Endothelial cell of hepatic sinusoid (primary cell): Measurements from ENCODE around the gene BID.

Experiments
- in situ Hi-C: cut with HindIII; loops from 2 replicates; pipeline ENCODE4 v1.10.0; 2017; ENCODE audit warnings: low sequenced_read_pairs

Gene BID

DNA sequence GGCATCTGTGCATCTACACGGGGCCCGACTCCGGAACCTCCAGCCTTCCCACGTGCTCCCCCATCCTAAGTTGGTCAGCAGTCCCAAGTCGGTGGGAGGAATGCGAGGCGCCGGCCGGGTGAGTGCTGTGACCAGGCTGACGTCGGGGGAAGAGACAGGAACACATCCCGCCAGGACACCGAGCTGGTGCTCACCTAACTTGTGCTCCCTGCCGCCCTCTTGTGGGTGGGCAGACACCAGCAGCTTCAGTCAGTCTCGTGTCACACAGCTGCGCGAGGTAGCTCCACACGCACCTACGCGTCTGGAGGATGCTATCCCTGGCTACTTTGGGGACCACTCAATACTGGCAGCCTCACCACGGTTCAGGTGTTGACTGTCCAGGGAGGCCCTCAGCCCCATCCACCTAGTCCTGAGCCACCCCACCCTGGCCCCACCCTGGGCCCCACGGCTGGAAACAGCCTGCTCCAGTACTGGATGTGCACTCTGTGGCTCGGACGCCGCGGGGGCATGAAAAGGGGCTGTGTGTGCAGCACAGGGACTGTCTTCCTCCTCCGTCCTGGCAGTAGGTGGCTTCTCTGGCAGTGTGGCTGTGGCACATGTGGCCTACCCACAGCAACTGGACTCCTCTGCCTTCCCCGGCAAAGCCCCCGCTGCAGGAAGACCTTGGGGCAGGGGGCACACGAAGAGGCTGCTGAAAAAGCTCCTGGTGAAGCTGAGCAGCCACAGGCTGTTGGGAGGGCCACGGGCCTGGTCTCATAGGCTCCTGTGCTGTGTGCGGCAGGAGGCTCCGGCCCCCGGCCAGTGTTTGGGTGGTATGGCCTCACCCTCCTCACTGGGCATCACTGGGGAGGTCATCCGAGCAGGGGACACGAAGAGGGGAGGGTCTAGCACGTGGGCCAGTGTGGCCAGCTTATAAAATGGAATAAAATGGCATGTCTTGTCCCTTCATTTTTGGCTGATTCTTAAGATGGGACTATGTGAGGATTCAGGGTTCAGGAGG, 11.2 kb upstream of the BID start:
- in situ Hi-C loops, result no loop called here

DNA sequence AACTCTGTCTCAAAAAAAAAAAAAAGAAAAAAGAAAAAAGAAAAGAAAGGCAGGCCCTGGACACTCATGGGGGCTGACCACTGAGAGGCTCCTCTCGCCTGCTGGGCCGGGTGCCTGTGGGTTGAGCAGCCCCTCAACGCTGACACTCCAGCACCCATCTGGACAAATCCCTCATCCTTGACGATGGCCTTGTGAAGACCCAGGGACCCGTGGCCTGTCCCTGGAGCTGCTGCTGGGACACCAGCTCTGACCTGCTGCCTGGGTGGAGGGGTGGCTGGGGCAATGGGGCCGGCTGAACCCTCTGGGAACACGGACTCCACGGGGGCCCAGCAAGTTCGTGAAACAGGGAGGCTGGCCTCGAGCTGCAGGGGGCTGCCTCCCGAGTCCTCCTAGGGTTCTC, 10.5 kb upstream of the BID start:
- in situ Hi-C loops, result loop anchor here (5.0 kb wide), 1 partner anchor 78 kb away; no protein-coding TSS in a partner anchor

DNA sequence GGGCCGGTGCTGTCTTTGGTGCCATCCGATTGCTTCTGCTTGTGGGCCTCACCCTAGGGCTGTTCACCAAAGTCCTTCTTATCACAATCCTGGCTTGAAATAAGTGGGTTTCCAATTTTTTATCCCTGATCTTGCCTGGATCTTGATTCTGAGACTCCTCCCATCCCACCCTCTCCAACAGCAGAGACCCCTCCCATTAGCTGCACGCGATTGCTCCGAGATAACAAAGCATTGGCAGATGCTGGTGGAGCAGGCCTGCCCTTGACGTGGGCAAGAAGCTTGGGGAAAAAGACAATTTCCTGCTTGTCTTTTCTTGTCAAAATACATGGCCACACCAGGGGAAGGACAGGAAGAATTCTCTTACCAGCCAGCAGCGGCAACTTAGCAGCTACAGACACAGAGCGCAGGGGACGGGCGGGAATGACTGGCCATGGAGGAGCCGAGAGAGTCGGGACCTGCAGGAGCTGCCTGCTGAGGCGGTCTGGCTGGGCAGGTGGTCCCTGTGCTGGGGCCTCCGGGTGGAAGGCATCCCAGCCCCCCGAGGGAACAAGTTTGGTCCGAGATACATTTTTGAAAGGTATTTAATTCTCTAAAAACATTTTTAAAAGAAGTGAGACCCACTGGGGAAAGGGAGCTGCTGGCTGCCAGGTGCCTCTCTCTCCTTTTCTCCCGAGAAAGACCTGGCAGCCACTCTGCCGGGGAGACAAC, 9.7 kb upstream of the BID start:
- in situ Hi-C loops, result loop anchor here (5.0 kb wide), 1 partner anchor 78 kb away; no protein-coding TSS in a partner anchor

DNA sequence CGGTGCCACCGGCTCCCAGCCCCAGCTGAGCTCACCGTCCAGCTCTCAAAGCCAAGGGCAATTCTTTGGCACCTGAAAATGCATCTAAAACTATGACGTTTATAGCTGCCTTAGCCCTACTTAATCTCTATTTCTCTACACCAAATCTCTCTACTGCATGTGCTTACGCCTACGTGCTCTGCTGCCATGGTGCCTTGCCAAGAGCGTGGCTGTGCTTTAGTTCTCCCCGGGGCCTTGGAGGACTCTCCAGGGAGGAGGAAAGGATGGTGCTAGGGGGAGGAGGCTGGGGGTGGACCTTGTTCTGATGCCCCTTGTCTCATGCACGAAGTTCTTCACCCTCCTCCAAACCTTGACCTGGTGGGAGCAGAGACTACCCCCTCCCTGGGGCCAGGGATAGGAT, 9.0 kb upstream of the BID start:
- in situ Hi-C loops, result loop anchor here (5.0 kb wide), 1 partner anchor 79 kb away; no protein-coding TSS in a partner anchor

DNA sequence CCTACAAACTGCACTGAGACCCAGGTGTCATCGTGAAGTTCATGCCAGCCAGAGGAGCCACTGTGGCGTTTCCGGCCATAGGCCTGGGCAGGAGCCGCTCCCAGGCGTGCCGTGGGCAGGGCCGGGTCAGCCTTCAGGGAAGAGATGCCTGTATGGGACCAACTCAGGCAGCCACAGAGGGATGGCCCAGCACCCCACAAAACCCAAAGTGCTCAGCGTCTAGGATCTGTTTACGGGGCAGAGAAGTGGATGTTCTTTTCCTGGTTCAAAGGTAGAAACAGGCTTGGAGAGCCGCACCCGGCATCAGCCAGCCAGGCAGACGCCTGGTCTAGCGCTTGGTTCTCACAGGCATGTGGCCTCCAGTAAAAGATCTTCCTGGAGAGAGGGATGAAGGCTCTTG, 8.4 kb upstream of the BID start:
- in situ Hi-C loops, result loop anchor here (5.0 kb wide), 1 partner anchor 80 kb away; no protein-coding TSS in a partner anchor

DNA sequence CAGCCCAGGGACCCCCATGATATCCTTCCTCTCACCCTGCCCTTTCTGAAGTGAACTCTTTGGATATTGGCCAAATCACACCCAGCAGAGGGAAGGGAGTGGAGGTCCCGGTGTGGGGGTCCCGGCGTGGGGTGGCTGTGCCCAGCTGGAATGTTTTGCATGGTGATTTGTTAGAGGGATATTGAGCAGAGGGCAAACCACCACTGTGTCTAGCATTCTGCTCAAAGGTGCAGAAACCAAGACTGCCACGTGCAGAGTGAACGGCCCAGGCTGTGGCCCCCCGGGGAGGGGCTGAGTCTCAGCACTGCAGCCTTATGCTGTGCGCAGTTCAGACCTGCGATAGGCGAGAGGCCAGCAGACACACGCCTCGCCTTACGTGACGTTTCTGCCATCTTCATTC, 7.9 kb upstream of the BID start:
- in situ Hi-C loops, result loop anchor here (5.0 kb wide), 1 partner anchor 80 kb away; no protein-coding TSS in a partner anchor

DNA sequence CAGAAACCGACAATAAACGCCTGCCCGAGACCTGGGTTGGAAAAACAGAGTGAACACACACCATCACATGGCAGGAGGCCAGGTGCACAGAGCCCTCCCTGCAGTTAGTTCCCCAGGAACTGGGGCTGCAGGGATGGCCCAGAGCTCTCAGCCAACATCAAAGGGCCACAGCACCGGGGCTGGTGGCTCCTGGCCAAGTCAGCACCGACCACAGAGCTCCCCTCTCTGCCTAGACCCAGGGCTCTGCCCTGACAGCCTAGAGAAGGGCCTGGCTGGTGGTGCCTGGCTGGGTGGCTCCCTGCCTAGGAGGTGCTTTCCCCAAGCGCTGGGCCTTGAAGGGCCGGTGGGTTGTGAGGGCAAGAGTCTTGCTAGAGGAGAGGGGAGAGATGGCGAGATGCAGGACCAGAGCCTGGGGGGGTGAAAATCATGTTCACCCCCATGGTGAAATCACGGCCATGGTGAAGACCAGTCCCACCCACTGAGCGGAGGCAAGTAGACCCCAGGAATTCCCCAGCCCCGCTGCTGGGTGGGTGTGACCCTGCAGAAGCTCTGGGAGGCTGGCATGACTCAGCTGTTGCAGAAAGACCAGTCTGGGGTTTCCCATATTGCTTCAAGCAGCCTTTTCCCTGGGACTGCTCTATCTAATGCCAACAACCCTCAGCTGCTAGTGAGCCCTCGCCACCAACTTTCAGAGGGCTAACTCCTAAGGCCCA, 7.2 kb upstream of the BID start:
- in situ Hi-C loops, result loop anchor here (5.0 kb wide), 1 partner anchor 81 kb away; no protein-coding TSS in a partner anchor

DNA sequence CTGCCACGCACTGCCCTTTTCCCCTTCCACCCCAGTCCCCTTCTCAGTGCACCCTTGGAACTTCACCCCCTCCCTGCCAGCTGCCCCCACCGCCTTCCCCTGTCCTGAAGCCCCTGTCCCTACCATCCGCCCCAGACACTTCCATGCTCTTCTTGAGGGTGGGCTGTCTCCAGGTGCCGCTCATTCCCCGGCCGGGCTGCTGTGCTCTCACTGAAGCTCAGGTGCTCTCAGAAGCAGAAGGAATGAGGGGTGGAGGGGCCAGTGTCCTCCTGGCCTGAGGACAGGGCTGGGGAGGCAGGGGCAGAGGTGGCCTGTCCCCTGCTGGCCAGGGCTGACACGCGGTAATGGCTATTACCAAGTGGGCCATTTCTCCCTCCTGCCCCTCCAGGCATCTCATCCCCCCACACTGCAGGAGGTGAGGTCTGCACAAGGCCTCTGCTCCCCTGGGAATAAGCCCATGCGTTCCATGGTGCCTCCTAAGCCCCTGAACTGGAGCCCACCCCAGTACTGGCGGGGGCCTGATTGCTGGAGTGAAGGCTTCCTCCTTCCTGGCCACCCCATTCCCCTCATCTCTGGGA, 6.6 kb upstream of the BID start:
- in situ Hi-C loops, result loop anchor here (5.0 kb wide), 1 partner anchor 81 kb away; no protein-coding TSS in a partner anchor

DNA sequence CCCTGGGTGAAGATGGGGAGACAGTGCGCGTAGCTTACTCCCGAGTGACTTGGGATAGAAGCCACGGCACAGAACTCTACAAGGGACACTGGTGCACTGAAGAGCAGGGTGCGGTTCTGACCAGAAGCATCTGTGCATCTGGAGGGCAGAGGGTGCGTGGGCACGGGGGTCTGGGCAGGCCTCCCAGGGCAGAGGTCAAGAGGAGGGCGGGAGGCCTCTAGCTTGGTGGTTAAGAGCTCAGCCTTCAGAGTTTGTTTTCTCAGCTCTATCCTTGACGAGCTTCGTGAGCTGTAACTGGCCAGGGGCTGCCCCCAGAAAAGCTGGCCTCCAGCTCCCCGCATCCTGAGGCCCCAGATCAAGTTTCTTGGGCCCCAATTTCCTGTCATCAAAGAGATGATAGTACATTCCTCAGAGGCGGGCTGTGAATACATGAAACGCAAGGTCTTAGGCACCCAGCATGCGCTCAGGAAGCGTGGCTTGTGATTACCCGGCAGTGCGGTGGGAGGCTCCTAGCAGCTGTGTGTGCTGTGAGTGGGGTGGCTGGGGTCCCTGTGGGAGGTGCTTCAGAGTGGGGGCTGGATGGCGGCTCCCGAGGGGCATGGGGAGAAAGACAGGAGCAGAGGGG, 6.0 kb upstream of the BID start:
- in situ Hi-C loops, result loop anchor here (5.0 kb wide), 1 partner anchor 82 kb away; no protein-coding TSS in a partner anchor

DNA sequence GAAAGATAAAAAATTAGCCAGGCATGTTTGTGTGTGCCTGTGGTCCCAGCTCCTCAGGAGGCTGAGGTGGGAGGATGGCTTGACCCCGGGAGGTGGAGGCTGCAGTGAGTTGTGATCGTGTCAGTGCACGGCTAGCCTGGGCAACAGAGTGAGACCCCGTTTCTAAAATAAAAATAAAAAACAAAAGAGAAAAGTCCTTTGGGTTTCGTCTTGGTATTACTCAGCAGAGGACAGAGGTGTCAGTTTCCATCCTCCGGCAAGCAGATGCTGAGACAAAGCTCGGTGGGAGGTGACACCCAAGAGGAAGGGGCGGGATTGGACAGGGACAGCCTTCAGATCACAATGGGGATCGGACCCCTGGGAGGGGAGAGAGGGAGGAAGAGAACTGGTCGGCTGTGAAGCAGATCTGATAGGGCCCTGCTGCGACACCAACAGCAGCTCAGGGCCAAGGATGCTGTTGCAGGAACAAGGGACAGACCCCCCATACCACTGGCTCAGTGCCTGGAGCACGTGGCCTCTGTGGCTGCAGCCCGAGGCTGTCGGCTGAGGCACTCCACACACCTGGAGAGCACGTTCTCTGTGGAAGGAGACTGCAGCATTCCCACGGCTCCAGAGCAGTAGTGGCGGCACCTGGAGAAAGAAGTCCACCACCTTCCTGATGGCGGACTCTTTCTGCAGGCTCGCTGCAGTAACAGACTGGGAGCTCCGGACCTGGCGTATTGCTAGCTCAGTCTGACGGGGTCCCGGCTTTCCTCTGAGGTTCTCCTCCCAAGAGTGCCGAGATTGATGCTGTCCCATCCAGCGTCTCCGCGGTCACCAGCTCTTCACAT, 5.2 kb upstream of the BID start:
- in situ Hi-C loops, result loop anchor here (5.0 kb wide), 1 partner anchor 83 kb away; no protein-coding TSS in a partner anchor

DNA sequence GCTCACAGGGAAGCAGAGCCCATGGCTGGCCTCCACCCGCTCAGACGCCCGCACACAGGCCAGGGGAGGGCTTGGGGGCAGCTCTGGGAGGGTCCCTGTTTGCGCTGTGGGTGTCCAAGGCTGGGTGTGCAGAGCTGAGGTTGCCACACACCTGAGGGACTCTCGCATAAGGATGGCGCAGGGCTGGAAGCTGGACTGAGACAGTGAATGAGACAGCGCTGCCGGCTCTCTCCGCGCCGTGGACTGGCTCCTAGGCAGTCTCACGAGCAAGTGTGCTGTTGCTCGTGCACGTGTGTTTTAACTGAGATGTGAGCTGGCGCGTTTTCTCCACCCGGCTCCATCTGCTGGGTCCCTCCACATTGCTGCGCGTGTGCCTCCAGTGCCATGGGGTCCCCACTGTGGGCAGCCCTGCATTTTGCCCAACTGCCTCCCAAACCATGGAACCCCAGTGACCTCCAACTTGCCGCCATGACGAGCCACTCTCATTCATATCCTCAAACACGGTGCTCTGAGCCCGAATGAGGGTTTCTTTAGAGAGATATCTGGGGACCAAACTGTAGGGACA, 4.2 kb upstream of the BID start:
- in situ Hi-C loops, result no loop called here

DNA sequence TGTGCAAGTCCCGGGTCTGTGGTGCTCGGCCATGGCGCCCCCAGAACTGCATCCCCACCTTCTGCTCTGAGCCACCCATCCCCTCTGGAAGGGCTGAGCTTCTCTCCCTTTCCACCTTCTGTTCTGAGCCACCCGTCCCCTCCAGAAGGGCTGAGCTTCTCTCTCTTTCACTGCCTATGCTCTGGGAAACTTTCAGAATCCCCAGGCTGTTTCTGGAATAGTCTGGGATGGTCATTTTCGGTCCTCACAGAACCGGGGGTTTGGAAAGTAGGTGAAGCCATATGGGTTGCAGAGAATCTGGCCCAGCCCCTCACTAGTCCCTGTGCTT, 3.4 kb upstream of the BID start:
- in situ Hi-C loops, result no loop called here

DNA sequence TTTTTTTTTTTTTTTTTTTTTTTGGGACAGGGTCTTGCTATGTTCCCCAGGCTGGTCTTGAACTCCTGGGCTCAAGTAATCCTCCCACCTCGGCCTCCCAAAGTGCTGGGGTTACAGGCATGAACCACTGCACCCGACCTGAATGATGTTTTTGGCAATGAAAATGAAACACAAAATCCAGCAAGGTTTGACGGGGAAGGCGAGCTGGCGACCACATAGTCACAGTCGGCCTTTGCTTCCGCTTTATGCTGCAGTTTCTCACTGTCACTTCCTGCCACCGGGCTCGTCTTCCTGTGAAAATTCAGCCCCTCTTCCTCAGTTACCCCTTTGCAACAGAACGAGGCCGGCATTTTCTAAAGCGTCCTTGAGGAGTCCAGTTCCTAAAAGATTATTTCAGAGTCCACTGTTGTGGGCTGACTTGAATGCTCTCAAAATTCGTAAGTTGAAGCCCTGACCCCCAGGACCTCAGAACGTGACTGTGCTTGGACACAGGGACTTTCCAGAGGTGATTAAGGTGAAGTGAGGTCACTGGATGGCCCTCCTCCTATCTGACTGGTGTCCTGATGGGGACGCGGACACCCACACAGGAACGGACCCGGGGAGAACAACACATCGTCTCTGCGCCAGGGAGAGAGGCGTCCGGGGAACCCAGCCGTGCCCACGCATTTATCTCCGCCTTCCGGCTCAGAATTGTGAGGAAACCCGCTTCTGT, 2.9 kb upstream of the BID start:
- in situ Hi-C loops, result no loop called here

DNA sequence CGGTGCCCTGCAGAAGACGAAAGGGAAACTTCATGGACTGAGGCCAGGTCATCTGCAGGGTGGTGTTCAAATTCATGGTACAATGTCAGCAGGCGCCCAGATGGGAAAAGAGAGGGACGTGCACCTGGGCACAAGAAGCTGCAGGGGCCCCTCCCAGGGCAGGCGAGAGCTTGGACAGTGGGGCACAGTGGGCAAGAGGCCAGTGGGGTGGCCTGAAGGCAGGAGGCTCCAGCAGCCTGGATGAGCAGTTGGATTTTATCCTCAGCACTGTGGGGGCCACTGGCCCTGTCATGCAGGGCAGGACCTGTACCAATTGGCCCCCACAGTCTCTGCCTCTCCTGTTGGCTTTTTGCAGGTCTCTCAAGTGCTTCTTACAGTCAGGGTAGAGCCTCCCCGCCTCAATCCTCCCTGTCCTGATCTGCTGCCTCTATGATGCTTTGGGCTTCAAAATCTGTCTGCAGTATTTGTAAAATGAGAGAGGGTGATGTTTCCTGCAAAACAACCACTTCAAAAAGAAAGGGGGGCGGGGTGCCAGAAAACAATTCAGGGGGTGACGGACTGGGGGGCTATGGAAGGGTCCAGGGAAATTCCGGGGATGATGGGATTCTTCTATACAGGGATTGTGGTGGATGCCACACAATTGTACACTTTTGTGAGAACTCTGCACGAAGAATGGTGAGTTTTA, 1.7 kb upstream of the BID start:
- in situ Hi-C loops, result no loop called here

DNA sequence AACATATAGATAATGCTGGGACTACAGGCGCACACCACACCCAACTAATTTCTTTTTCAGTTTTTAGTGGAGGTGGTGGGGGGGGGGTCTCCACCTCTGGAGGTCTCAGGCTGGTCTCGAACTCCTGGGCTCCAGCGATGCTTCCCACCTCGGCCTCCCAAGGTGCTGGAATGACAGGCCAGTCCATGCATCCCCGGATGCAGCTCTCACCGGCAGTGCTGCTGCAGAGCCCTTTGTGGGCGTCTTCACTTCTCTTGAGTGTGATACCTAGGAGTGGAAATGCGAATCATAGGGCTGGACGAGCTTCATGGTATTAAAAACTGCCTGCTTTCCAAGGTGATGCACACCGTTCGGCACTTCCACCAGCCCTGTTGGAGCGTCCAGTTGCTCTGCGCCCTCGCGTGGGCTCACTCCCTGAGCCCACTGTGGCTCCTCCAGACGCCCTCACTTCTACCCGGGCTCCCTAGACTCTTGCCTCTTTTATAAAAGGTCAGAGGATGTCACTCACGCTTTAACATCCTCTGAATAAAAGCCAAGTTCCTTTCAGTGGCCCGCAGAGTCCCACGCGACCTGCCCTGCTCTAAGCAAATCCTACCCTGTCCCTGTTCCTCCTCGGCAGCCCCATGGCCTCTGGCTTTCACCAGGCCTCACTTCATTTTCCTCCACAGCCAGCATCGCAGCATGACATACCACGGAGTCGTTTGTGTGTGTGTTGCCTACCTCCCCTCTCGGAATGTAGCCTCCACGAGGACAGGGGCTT, 837 bp upstream of the BID start:
- in situ Hi-C loops, result loop anchor here (5.0 kb wide), 1 partner anchor 53 kb away; no protein-coding TSS in a partner anchor

DNA sequence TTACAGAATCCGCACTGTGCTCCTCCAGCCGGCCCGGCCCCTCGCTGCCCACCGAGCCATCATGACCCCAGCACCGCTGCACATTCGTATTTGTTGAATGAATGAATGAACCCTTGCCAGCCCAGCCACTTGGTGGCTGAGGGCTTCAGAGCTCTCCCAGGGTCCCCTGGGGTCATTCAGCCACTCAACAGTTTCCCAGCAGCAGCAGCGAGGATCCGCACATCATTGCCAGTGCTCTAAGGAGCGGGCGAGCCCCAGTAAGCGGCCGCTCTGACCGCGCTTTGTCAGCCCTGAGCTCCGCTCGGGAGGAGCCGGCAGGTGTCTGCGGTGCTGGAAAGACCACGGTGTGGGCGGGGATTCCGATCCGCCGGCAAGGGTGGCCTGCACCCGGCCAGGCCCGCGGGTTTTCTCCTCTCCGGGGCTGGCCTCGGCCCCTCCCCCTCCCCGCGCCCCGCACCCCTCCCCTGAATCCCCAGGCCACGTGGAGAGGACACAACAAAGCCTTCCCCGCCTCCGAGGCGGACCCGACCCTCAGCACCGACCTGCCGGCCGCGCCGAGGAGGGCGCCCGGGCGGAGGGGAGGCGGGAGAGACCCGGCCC, 563 bp downstream of the BID start:
- in situ Hi-C loops, result loop anchor here (5.0 kb wide), 1 partner anchor 51 kb away; no protein-coding TSS in a partner anchor
